CD4-positive, alpha-beta memory T cell (primary cell): ENCODE results near the gene FBXL5. TPM values are rescaled to one million over a fixed set of nuclear protein-coding genes. Genes with fewer than 3 reads are reported as not detected.

Experiments used
- CTCF ChIA-PET: fragments of 350-600 bp; sonication (Branson Sonifier 250); formaldehyde crosslinking; loops from one replicate; lab custom pipeline; 2021; ENCODE audit warnings: inconsistent platforms; ENCODE audit not compliant: partially characterized antibody; lab: Charles Lee
- POLR2A ChIA-PET: fragments of 350-600 bp; sonication (Branson Sonifier 250); formaldehyde crosslinking; loops from one replicate; lab custom pipeline; 2021; ENCODE audit not compliant: partially characterized antibody; lab: Charles Lee
- DNase-seq, 5 donors: peaks; one replicate each; pipeline versions ENCODE4 v3.0.0 to v3.0.0-alpha.2; 2020 to 2022; ENCODE audit warnings: mixed read lengths in 1 of 5
- H3K27ac ChIP-seq: one replicate; pipeline ENCODE4 v1.7.0; 2013; ENCODE audit warnings: low read depth, low read length
- H3K27me3 ChIP-seq: 2 replicates; pipeline ENCODE4 v1.7.0; 2013; ENCODE audit warnings: mild to moderate bottlenecking, low read length, moderate library complexity; ENCODE audit not compliant: insufficient read depth
- H3K36me3 ChIP-seq: 2 replicates; pipeline ENCODE4 v1.7.0; 2013; ENCODE audit warnings: mild to moderate bottlenecking, low read length, moderate library complexity; ENCODE audit not compliant: insufficient read depth
- H3K4me1 ChIP-seq: 2 replicates; pipeline ENCODE4 v1.7.0; 2013; ENCODE audit warnings: mild to moderate bottlenecking, low read length, moderate library complexity; ENCODE audit not compliant: insufficient read depth
- H3K4me3 ChIP-seq, 2 donors: one replicate each; pipeline ENCODE4 v1.7.0; 2013; ENCODE audit warnings: low read length in 2 of 2, mild to moderate bottlenecking in 1 of 2
- H3K9me3 ChIP-seq, 2 donors: one replicate each; pipeline ENCODE4 v1.7.0; 2013; ENCODE audit warnings: low read length in 2 of 2, control low read depth in 1 of 2; ENCODE audit not compliant: control insufficient read depth in 1 of 2
- H3K27ac Mint-ChIP-seq, 7 donors: one replicate each; pipeline ENCODE4 v1.8.0; 2020 to 2021; ENCODE audit warnings: mixed read lengths in 7 of 7, mild to moderate bottlenecking in 6 of 7, inconsistent platforms in 3 of 7, moderate library complexity in 3 of 7
- H3K27me3 Mint-ChIP-seq, 2 donors: one replicate each; pipeline ENCODE4 v1.8.0; 2020 to 2021; ENCODE audit warnings: mixed read lengths in 2 of 2
- H3K36me3 Mint-ChIP-seq, 2 donors: one replicate each; pipeline ENCODE4 v1.8.0; 2020 to 2021; ENCODE audit warnings: mixed read lengths in 2 of 2, inconsistent platforms in 1 of 2, mild to moderate bottlenecking in 1 of 2
- H3K4me1 Mint-ChIP-seq, 4 donors: one replicate each; pipeline ENCODE4 v1.8.0; 2020 to 2021; ENCODE audit warnings: mixed read lengths in 4 of 4, mild to moderate bottlenecking in 1 of 4
- H3K4me3 Mint-ChIP-seq, 8 donors: one replicate each; pipeline ENCODE4 v1.8.0; 2020 to 2021; ENCODE audit warnings: mixed read lengths in 8 of 8, mild to moderate bottlenecking in 7 of 8, moderate library complexity in 6 of 8, inconsistent platforms in 3 of 8
- H3K9me3 Mint-ChIP-seq, 8 donors: one replicate each; pipeline ENCODE4 v1.8.0; 2020 to 2021; ENCODE audit warnings: mixed read lengths in 8 of 8, mild to moderate bottlenecking in 5 of 8, inconsistent platforms in 3 of 8, moderate library complexity in 1 of 8
- intact Hi-C: fragments of 100-400 bp; cut with micrococcal nuclease; formaldehyde crosslinking; loops from one replicate; pipeline ENCODE4 v1.15.1; 2023
- polyA plus RNA-seq, 2 donors: library from polyadenylated mRNA; unstranded; fragments of 300-500 nt; fragmentation: Illumina TruSeq; gene quantifications; one replicate each; pipeline ENCODE4 v1.2.3, GENCODE V29; 2021
- total RNA-seq, 2 experiments: library from RNA; stranded (reverse); gene quantifications; one replicate each; pipeline ENCODE4 v1.2.3, GENCODE V29; 2021

The FBXL5 gene
- total and polyA plus RNA-seq, 4 experiments from 2014 or later, result 62.2 to 203 (median 75.6) TPM

- H3K36me3 ChIP-seq, result no peaks in the 10 kb centered on the region
- Mint-ChIP-seq H3K9me3 (no peaks in the 10 kb centered on the region), H3K27me3 (no peaks in the 10 kb centered on the region), H3K36me3 (no peaks in the 10 kb centered on the region), H3K27ac (no peak overlapping the region), H3K4me3 (no peak overlapping the region), H3K4me1 (peaks cover 0 to 2% (median 0%) of the 10 kb centered on the region in 4 donors)
- ChIA-PET POLR2A (interaction anchor here (0.7 kb wide), 1 partner anchor 11 kb away, joined by 3 read pairs; the partner anchor contains the start of gene FAM200B), CTCF (interaction anchor here (1.4 kb wide), 1 partner anchor 8 kb away, joined by 3 read pairs; no protein-coding TSS in a partner anchor)
- no peaks in the 10 kb centered on the region for H3K9me3 ChIP-seq
- intact Hi-C loops, result no loop called here
- no peak overlapping the region for H3K4me3 ChIP-seq
- H3K27me3 ChIP-seq, result no peaks in the 10 kb centered on the region
- no peak overlapping the region for H3K27ac ChIP-seq
- DNase-seq, result no peak
- H3K4me1 ChIP-seq, result peaks cover 4% of the 10 kb centered on the region
Measured at GRCh38 chr4:15670576-15670975, 15.4 kb upstream of the FBXL5 start.

DNA sequence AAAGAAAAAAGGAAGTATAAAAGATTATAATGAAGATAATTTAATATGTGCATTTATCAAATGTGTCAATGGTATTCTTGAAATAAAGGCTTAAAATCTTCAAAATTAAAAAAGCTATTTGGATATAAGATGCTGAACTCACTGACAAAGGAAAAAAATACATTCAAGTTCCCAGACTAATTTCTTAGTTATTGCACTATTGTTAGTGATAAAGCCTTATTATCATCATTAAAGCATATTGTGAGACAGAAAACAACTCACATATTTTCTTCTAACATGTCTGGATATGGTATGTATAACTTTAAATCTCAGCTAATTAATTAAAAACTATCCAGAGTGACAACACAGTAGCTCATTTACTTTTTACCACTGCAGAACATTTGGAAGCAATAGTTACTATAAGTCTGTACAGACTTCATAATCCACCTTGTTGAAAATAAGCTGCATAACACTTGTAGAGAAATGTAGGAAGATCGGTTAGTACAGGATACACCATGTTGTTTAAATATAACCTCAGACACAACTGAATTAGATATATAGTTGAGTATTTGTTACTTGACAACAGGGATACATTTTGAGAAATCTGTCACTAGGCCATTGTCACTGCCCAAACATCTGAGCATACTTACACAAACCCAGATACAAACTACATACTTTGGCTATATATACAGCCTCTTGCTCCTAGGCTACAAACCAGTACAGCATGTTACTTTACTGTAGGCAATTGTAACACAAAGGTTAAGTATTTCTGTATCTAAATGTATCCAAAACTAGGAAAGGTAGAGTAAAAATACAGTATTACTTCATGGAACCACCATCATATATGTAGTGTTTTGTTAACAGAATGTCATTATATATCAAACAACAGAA lies 13.6 kb upstream of the FBXL5 start:
- no peaks in the 10 kb centered on the region for H3K36me3 Mint-ChIP-seq

DNA sequence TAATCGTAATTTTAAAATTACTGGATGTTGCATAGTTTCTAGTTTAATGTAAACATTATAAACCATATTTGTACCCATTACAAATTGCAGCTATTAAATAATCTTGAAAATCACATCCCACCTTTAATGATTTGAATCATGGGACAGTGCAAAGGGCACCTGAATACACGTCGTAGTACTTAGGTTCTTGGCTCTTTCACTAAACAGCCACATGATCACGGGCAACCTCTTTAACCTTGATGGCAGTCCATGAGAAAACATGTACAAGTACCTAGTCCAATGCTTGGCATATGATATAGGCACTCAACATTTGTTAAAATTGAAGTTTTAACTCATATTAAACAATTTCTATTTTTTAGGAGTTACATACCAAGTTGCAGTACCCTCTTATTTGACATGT lies 11.8 kb upstream of the FBXL5 start:
- no peak for DNase-seq
- Histone ChIP-seq H3K36me3 (no peaks in the 10 kb centered on the region), H3K4me3 (no peak overlapping the region), H3K27ac (no peak overlapping the region), H3K27me3 (no peaks in the 10 kb centered on the region), H3K4me1 (peaks cover 4% of the 10 kb centered on the region), H3K9me3 (no peaks in the 10 kb centered on the region)
- ChIA-PET POLR2A (no interaction called here), CTCF (no interaction called here)
- no peaks in the 10 kb centered on the region for H3K27me3 Mint-ChIP-seq
- no peak overlapping the region for H3K27ac Mint-ChIP-seq
- H3K9me3 Mint-ChIP-seq, result no peaks in the 10 kb centered on the region
- no peaks in the 10 kb centered on the region for H3K36me3 Mint-ChIP-seq
- peaks cover 0 to 2% (median 0%) of the 10 kb centered on the region in 4 donors for H3K4me1 Mint-ChIP-seq
- intact Hi-C loops, result no loop called here
- no peak overlapping the region for H3K4me3 Mint-ChIP-seq

More for the DNA sequence above, 13.6 kb upstream of the FBXL5 start:
- intact Hi-C loops, result no loop called here
- Mint-ChIP-seq H3K27ac (peak overlapping the region in 1 of 7 donors; percentile 25), H3K27me3 (no peaks in the 10 kb centered on the region), H3K4me3 (no peak overlapping the region), H3K4me1 (peaks cover 0 to 2% (median 0%) of the 10 kb centered on the region in 4 donors), H3K9me3 (no peaks in the 10 kb centered on the region)
- CTCF ChIA-PET, result no interaction called here
- POLR2A ChIA-PET, result interaction anchor here (0.6 kb wide), 1 partner anchor 13 kb away, joined by 3 read pairs; the partner anchor contains the start of gene FBXL5
- Histone ChIP-seq H3K27me3 (no peaks in the 10 kb centered on the region), H3K9me3 (no peaks in the 10 kb centered on the region), H3K36me3 (no peaks in the 10 kb centered on the region), H3K27ac (no peak overlapping the region), H3K4me1 (peaks cover 4% of the 10 kb centered on the region), H3K4me3 (no peak overlapping the region)
- no peak for DNase-seq

DNA sequence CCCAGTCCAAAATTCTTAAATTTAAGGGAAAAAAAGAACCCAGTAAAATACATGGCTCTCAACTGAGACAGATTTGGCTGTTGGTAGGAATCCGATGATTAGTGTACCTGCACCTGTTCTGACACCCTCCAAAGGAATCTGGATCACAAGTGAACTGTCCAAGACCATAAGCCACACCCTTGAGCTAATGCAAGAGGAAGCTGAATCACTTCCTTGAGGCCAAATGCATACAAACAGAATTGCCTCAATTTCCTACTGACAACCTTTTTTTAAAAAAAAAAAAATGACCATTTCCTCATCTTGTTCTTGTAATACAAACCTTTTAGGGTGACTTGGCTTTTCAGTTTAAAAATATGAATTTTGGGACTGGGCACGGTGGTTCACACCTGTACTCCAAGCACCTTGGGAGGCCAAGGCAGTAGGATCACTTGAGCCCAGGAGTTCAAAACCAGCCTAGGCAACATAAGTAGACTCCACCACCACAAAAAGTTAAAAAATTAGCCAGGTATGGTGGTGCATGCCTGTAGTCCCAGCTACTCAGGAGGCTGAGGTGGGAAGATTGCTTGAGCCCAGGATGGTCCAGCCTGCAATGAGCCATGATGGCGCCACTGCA lies 10.7 kb upstream of the FBXL5 start:
- H3K36me3 ChIP-seq, result no peaks in the 10 kb centered on the region

DNA sequence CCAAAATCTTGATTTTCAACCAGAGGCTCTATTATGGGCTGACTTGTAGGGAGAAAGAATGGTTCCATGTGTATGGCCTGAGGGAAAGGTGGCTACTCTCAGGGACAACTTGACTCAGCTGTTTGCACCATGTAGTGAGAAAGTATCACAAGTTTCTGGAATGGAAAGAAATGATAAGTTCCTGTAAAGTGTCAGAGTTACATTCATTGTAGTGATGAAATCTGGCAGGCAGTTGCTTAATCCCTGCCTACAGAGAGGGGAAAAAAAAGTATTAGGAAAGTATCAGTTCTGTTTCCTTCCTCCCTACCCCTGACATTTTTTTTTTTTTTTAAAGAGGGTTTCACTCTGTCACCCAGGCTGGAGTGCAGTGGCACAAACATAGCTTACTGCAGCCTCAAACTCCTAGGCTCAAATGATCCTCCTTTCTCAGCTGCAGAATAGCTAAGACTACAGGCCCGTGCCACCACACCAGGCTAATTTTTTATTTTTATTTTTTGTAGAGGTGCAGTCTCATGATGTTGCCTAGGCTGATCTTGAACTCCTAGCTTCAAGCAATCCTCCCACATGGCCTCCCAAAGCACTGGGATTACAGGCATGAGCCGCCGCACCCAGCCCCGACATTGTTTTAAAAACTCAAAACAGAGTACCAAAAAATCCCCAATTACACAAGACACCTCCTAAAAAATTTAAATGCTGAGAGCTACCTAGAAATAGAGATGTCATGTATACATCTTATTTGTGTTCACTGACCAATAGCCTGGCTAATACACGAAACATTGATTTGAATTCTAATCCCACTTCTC lies 4.8 kb upstream of the FBXL5 start:
- no peak overlapping the region for H3K4me3 ChIP-seq

More for the DNA sequence above, 10.7 kb upstream of the FBXL5 start:
- H3K9me3 ChIP-seq, result no peaks in the 10 kb centered on the region
- Mint-ChIP-seq H3K9me3 (no peaks in the 10 kb centered on the region), H3K36me3 (no peaks in the 10 kb centered on the region), H3K27ac (no peak overlapping the region), H3K4me1 (peaks cover 0 to 2% (median 0%) of the 10 kb centered on the region in 4 donors), H3K27me3 (no peaks in the 10 kb centered on the region), H3K4me3 (no peak overlapping the region)
- ChIA-PET CTCF (no interaction called here), POLR2A (no interaction called here)
- no peaks in the 10 kb centered on the region for H3K27me3 ChIP-seq
- intact Hi-C loops, result no loop called here
- no peak overlapping the region for H3K4me3 ChIP-seq
- no peak overlapping the region for H3K27ac ChIP-seq
- peaks cover 4% of the 10 kb centered on the region for H3K4me1 ChIP-seq
- no peak for DNase-seq

GRCh38 chr4:15658781-15659180 lies 3.6 kb upstream of the FBXL5 start:
- peaks cover 0 to 2% (median 0%) of the 10 kb centered on the region in 8 donors for H3K9me3 Mint-ChIP-seq
- Histone ChIP-seq H3K36me3 (no peaks in the 10 kb centered on the region), H3K4me3 (no peak overlapping the region), H3K27me3 (no peaks in the 10 kb centered on the region), H3K4me1 (peaks cover 12% of the 10 kb centered on the region), H3K27ac (no peak overlapping the region), H3K9me3 (no peaks in the 10 kb centered on the region)
- no peak overlapping the region for H3K4me3 Mint-ChIP-seq
- CTCF ChIA-PET, result no interaction called here
- no peak for DNase-seq
- no peaks in the 10 kb centered on the region for H3K27me3 Mint-ChIP-seq
- POLR2A ChIA-PET, result interaction anchor here (1.8 kb wide), 1 partner anchor 23 kb away, joined by 12 read pairs; the partner anchor contains the start of gene FAM200B
- no peak overlapping the region for H3K27ac Mint-ChIP-seq
- intact Hi-C loops, result no loop called here
- H3K36me3 Mint-ChIP-seq, result peaks cover 0 to 7% of the 10 kb centered on the region in 2 donors
- H3K4me1 Mint-ChIP-seq, result peaks cover 7 to 24% (median 11%) of the 10 kb centered on the region in 4 donors

More for the DNA sequence above, 4.8 kb upstream of the FBXL5 start:
- Histone ChIP-seq H3K27ac (no peak overlapping the region), H3K9me3 (no peaks in the 10 kb centered on the region), H3K36me3 (no peaks in the 10 kb centered on the region), H3K27me3 (no peaks in the 10 kb centered on the region), H3K4me1 (peaks cover 6% of the 10 kb centered on the region)
- CTCF ChIA-PET, result interaction anchor here (0.8 kb wide), 1 partner anchor 9 kb away, joined by 3 read pairs; no protein-coding TSS in a partner anchor
- POLR2A ChIA-PET, result interaction anchor here (1.8 kb wide), 1 partner anchor 22 kb away, joined by 12 read pairs; the partner anchor contains the start of gene FAM200B
- intact Hi-C loops, result no loop called here
- no peak for DNase-seq
- Mint-ChIP-seq H3K27me3 (no peaks in the 10 kb centered on the region), H3K4me3 (no peak overlapping the region), H3K27ac (no peak overlapping the region), H3K4me1 (peaks cover 2 to 16% (median 5%) of the 10 kb centered on the region in 4 donors), H3K36me3 (peaks cover 0 to 3% of the 10 kb centered on the region in 2 donors), H3K9me3 (no peaks in the 10 kb centered on the region)
